Natural killer cell treated with Interleukin-12 subunit alpha and Interleukin-12 subunit beta and Interleukin-15 and Interleukin-18, amount 100 ng/mL, for 72 hours (primary cell): ENCODE data around the gene SUCO. TPM values are rescaled to one million over a fixed set of nuclear protein-coding genes. Genes with fewer than 3 reads are reported as not detected.
"Not testable (repeated sequence)": the region's sequence is repeated elsewhere in the genome, so short reads cannot be mapped to it uniquely, and the experiment has no call there.

Source experiments
- ATAC-seq, 2 donors: fragments of 150-1000 bp; cut with Tn5 transposase in 1 of 2; sonication (Bioruptor Pico), chemical (Tn5 transposase) in 1 of 2; 2 replicates each; pipeline ENCODE4 v1.10.0; 2021
- DNase-seq: peaks from one replicate; pipeline ENCODE4 v3.0.0; 2022; ENCODE audit warnings: low spot score
- H3K27ac Mint-ChIP-seq, 2 donors: 1 replicate in 1 of 2; 2 replicates in 1 of 2; pipeline ENCODE4 v1.8.0; 2022; ENCODE audit warnings: mixed read lengths in 2 of 2, mild to moderate bottlenecking in 1 of 2, moderate library complexity in 1 of 2
- H3K27me3 Mint-ChIP-seq, 2 donors: 1 replicate in 1 of 2; 2 replicates in 1 of 2; pipeline ENCODE4 v1.8.0; 2022; ENCODE audit warnings: mixed read lengths in 2 of 2
- H3K36me3 Mint-ChIP-seq: one replicate; pipeline ENCODE4 v1.8.0; 2022; ENCODE audit warnings: mixed read lengths
- H3K4me1 Mint-ChIP-seq, 2 donors: 1 replicate in 1 of 2; 2 replicates in 1 of 2; pipeline ENCODE4 v1.8.0; 2022; ENCODE audit warnings: low read depth in 2 of 2, mixed read lengths in 2 of 2, mild to moderate bottlenecking in 1 of 2
- H3K4me3 Mint-ChIP-seq: one replicate; pipeline ENCODE4 v1.8.0; 2022; ENCODE audit warnings: mixed read lengths
- H3K9me3 Mint-ChIP-seq: 2 replicates; pipeline ENCODE4 v1.8.0; 2022; ENCODE audit warnings: mixed read lengths
- total RNA-seq, 2 donors: library from RNA; stranded (reverse); gene quantifications; one replicate each; pipeline ENCODE4 v1.2.3, GENCODE V29; 2022

Gene SUCO
- total RNA-seq, 2 donors from 2014 or later = 59.7 to 66.9 TPM

GRCh38 chr1:172588296-172589291 is 55.6 kb downstream of the SUCO start:
- H3K36me3 Mint-ChIP-seq = peaks cover 40% of the 10 kb centered on the region
- H3K27me3 Mint-ChIP-seq = no peaks in the 10 kb centered on the region
- ATAC-seq (peak; percentile 65 to 90), DNase-seq (no peak)
- peak overlapping the region; percentile 74 for H3K4me3 Mint-ChIP-seq
- H3K27ac Mint-ChIP-seq = peak overlapping the region; percentile 72 to 89
- H3K4me1 Mint-ChIP-seq = peaks cover 16 to 29% of the 10 kb centered on the region in 2 donors
- H3K9me3 Mint-ChIP-seq = no peaks in the 10 kb centered on the region

- no peaks in the 10 kb centered on the region for H3K9me3 Mint-ChIP-seq
- ATAC-seq = no peak
- no peaks in the 10 kb centered on the region for H3K27me3 Mint-ChIP-seq
- DNase-seq = no peak
- peaks cover 50% of the 10 kb centered on the region for H3K36me3 Mint-ChIP-seq
- peak overlapping the region; percentile 72 to 89 for H3K27ac Mint-ChIP-seq
- peaks cover 21 to 36% of the 10 kb centered on the region in 2 donors for H3K4me1 Mint-ChIP-seq
- peak overlapping the region; percentile 74 for H3K4me3 Mint-ChIP-seq
Observed at GRCh38 chr1:172589553-172589952, 56.6 kb downstream of the SUCO start.

GRCh38 chr1:172591429-172591828 is 58.5 kb downstream of the SUCO start:
- peaks cover 24 to 41% of the 10 kb centered on the region in 2 donors for H3K4me1 Mint-ChIP-seq
- not testable (repeated sequence) for ATAC-seq, H3K4me3 Mint-ChIP-seq

GRCh38 chr1:172595066-172595465 is 62.1 kb downstream of the SUCO start:
- H3K4me3 Mint-ChIP-seq, H3K9me3 Mint-ChIP-seq, H3K27me3 Mint-ChIP-seq, ATAC-seq, DNase-seq, H3K27ac Mint-ChIP-seq: not testable (repeated sequence)
- Mint-ChIP-seq H3K4me1 (peaks cover 10 to 20% of the 10 kb centered on the region in 2 donors), H3K36me3 (peaks cover 60% of the 10 kb centered on the region)

More at GRCh38 chr1:172591429-172591828, 58.5 kb downstream of the SUCO start:
- peaks cover 64% of the 10 kb centered on the region for H3K36me3 Mint-ChIP-seq
- not testable (repeated sequence) for H3K9me3 Mint-ChIP-seq, H3K27me3 Mint-ChIP-seq, H3K27ac Mint-ChIP-seq, DNase-seq

GRCh38 chr1:172596782-172597181 is 63.8 kb downstream of the SUCO start:
- not testable (repeated sequence) for DNase-seq, ATAC-seq, H3K9me3 Mint-ChIP-seq, H3K4me3 Mint-ChIP-seq, H3K27me3 Mint-ChIP-seq, H3K27ac Mint-ChIP-seq
- peaks cover 12 to 14% of the 10 kb centered on the region in 2 donors for H3K4me1 Mint-ChIP-seq
- H3K36me3 Mint-ChIP-seq = peaks cover 64% of the 10 kb centered on the region

GRCh38 chr1:172599912-172600311 is 67.0 kb downstream of the SUCO start:
- peaks cover 3 to 6% of the 10 kb centered on the region in 2 donors for H3K4me1 Mint-ChIP-seq
- H3K36me3 Mint-ChIP-seq = peaks cover 37% of the 10 kb centered on the region
- ATAC-seq = no peak
- H3K27ac Mint-ChIP-seq = no peak overlapping the region
- no peak overlapping the region for H3K4me3 Mint-ChIP-seq
- no peaks in the 10 kb centered on the region for H3K9me3 Mint-ChIP-seq
- no peak for DNase-seq
- no peaks in the 10 kb centered on the region for H3K27me3 Mint-ChIP-seq

- Mint-ChIP-seq H3K27ac (no peak overlapping the region), H3K36me3 (peaks cover 34% of the 10 kb centered on the region), H3K4me1 (peaks cover 0 to 4% of the 10 kb centered on the region in 2 donors), H3K4me3 (no peak overlapping the region), H3K9me3 (no peaks in the 10 kb centered on the region), H3K27me3 (no peaks in the 10 kb centered on the region)
- ATAC-seq (no peak), DNase-seq (no peak)
Observed at GRCh38 chr1:172600615-172601014, 67.7 kb downstream of the SUCO start.

- peaks cover 29% of the 10 kb centered on the region for H3K36me3 Mint-ChIP-seq
- no peak for ATAC-seq
- DNase-seq = no peak
- peaks cover 0 to 4% of the 10 kb centered on the region in 2 donors for H3K4me1 Mint-ChIP-seq
- H3K27me3 Mint-ChIP-seq = no peaks in the 10 kb centered on the region
- no peak overlapping the region for H3K27ac Mint-ChIP-seq
- no peak overlapping the region for H3K4me3 Mint-ChIP-seq
- H3K9me3 Mint-ChIP-seq = no peaks in the 10 kb centered on the region
Observed at GRCh38 chr1:172601046-172601630, 68.2 kb downstream of the SUCO start.

- Mint-ChIP-seq H3K27ac (no peak overlapping the region), H3K4me3 (no peak overlapping the region), H3K36me3 (peaks cover 38% of the 10 kb centered on the region), H3K27me3 (no peaks in the 10 kb centered on the region), H3K9me3 (no peaks in the 10 kb centered on the region), H3K4me1 (peaks cover 7 to 12% of the 10 kb centered on the region in 2 donors)
- DNase-seq (no peak), ATAC-seq (no peak)
Observed at GRCh38 chr1:172602706-172603105, 69.8 kb downstream of the SUCO start.

- Mint-ChIP-seq H3K4me3 (no peak overlapping the region), H3K9me3 (no peaks in the 10 kb centered on the region), H3K36me3 (peaks cover 30% of the 10 kb centered on the region), H3K27ac (no peak overlapping the region), H3K27me3 (no peaks in the 10 kb centered on the region), H3K4me1 (peaks cover 7 to 12% of the 10 kb centered on the region in 2 donors)
- no peak for ATAC-seq
- no peak for DNase-seq
Observed at GRCh38 chr1:172603816-172604215, 70.9 kb downstream of the SUCO start.

GRCh38 chr1:172605641-172606040 is 72.7 kb downstream of the SUCO start:
- Mint-ChIP-seq H3K4me3 (no peak overlapping the region), H3K4me1 (peaks cover 14 to 26% of the 10 kb centered on the region in 2 donors), H3K36me3 (peaks cover 40% of the 10 kb centered on the region), H3K27me3 (no peaks in the 10 kb centered on the region), H3K27ac (no peak overlapping the region), H3K9me3 (no peaks in the 10 kb centered on the region)
- no peak for ATAC-seq
- DNase-seq = no peak

- Mint-ChIP-seq H3K9me3 (no peaks in the 10 kb centered on the region), H3K4me1 (peaks cover 18 to 27% of the 10 kb centered on the region in 2 donors), H3K27ac (no peak overlapping the region), H3K27me3 (no peaks in the 10 kb centered on the region), H3K4me3 (no peak overlapping the region), H3K36me3 (peaks cover 37% of the 10 kb centered on the region)
- DNase-seq (no peak), ATAC-seq (no peak)
Observed at GRCh38 chr1:172607145-172607544, 74.2 kb downstream of the SUCO start.

GRCh38 chr1:172608098-172608601 is 75.2 kb downstream of the SUCO start:
- Mint-ChIP-seq H3K9me3 (no peaks in the 10 kb centered on the region), H3K27ac (peak overlapping the region in 1 of 2 donors; percentile 43), H3K36me3 (peaks cover 41% of the 10 kb centered on the region)

GRCh38 chr1:172609528-172609927 is 76.6 kb downstream of the SUCO start:
- H3K27me3 Mint-ChIP-seq = no peaks in the 10 kb centered on the region
- H3K9me3 Mint-ChIP-seq = no peaks in the 10 kb centered on the region
- peak overlapping the region; percentile 68 to 86 for H3K27ac Mint-ChIP-seq
- ATAC-seq (peak in 1 of 2 donors; percentile 71), DNase-seq (no peak)
- H3K36me3 Mint-ChIP-seq = peaks cover 40% of the 10 kb centered on the region
- H3K4me3 Mint-ChIP-seq = peak overlapping the region; percentile 39
- peaks cover 18 to 27% of the 10 kb centered on the region in 2 donors for H3K4me1 Mint-ChIP-seq

More at GRCh38 chr1:172608098-172608601, 75.2 kb downstream of the SUCO start:
- peaks cover 18 to 27% of the 10 kb centered on the region in 2 donors for H3K4me1 Mint-ChIP-seq
- H3K4me3 Mint-ChIP-seq = no peak overlapping the region
- H3K27me3 Mint-ChIP-seq = no peaks in the 10 kb centered on the region
- no peak for ATAC-seq
- no peak for DNase-seq
